Fibroblast of villous mesenchyme (primary cell): ENCODE data around the gene GLRA1. TPM values are rescaled to one million over a fixed set of nuclear protein-coding genes. Genes with fewer than 3 reads are reported as not detected.

Experiments
- DNase-seq: peaks from one replicate; pipeline ENCODE4 v3.0.0-alpha.2; 2010; ENCODE audit warnings: low read depth
- H3K4me3 ChIP-seq: 2 replicates; pipeline ENCODE4 v1.5.1; 2011; ENCODE audit warnings: low read depth, mild to moderate bottlenecking, low read length
- total RNA-seq: library from RNA; depleted of rRNA; stranded (reverse); fragments of >200 nt; gene quantifications from 2 replicates; pipeline ENCODE4 v1.2.3, GENCODE V29; 2012
- TF ChIP-seq, protein P1 (sequence below): IDR thresholded peaks from 2 replicates; pipeline ENCODE4 v1.5.1; 2012; ENCODE audit warnings: low read depth, mild to moderate bottlenecking, low read length; ENCODE audit not compliant: insufficient read depth

GLRA1 gene
- total RNA-seq = not detected in 2 replicates

DNA sequence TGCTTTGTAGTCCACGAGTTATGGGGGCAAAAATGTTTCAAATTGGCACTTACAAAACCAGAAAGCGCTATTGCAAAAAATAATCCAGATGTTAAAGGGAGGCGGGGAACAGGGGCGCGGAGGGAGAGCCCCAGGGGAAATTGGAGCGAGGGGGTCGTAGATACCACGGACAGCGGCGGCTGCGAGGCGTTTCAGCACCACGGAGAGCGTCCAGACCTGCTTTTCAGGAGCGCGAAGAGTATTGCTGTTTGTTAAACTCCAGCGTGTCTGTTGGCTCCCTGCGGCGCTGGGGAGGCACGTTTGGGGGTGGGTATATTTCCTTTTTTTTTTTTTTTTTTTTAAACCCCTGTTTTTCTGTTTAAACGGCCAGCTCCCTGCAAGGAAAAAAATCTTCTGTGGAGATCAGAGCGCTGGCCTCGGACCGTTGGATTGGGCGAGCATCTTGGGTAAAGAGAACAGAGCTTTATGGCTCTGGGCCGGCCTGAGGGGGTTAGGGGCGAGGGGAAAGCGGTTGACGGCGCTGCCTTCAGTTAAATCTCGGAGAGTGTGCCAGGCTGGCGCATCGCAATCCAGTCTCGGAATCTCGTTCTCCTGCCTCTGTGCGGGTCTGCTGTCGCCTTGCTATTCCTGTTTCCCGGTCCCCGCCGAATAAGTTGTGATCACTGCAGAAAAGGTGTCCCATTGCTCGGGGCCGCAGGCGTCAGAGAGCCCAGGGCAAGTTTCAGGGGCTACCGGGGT is at the start of gene GLRA1:
Gene GLRA1 (minus strand): TSS at position 288 of the 738 bp plus-strand sequence. CDS start 302 bp downstream, outside the sequence.
- H3K4me3 ChIP-seq = no peak within 1 kb of the TSS
- TF ChIP-seq, protein P1, sequence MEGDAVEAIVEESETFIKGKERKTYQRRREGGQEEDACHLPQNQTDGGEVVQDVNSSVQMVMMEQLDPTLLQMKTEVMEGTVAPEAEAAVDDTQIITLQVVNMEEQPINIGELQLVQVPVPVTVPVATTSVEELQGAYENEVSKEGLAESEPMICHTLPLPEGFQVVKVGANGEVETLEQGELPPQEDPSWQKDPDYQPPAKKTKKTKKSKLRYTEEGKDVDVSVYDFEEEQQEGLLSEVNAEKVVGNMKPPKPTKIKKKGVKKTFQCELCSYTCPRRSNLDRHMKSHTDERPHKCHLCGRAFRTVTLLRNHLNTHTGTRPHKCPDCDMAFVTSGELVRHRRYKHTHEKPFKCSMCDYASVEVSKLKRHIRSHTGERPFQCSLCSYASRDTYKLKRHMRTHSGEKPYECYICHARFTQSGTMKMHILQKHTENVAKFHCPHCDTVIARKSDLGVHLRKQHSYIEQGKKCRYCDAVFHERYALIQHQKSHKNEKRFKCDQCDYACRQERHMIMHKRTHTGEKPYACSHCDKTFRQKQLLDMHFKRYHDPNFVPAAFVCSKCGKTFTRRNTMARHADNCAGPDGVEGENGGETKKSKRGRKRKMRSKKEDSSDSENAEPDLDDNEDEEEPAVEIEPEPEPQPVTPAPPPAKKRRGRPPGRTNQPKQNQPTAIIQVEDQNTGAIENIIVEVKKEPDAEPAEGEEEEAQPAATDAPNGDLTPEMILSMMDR = no peak
- peak; percentile 49 for DNase-seq

DNA sequence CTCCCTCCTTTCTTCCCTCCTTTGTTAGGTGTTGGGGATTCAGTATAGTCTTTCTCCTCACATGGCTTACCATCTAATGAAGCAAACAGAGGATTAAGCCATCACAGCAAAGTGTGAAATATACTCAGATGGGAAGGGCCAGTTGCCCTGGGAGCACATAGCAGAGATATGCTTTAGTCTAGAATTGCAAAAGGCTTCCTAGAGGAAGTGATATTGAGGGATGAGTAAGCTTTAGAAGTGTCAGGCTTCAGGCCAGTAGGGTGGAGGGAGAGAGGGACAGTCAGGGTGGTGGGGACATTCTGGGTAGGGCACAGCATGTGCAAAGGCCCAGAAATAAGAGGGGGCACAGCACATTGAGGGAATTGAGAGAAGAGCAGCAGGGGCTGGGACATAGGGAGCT is 46.2 kb upstream of the GLRA1 start:
- TF ChIP-seq, protein P1 = no peak
- DNase-seq = no peak
- H3K4me3 ChIP-seq = no peak overlapping the region

DNA sequence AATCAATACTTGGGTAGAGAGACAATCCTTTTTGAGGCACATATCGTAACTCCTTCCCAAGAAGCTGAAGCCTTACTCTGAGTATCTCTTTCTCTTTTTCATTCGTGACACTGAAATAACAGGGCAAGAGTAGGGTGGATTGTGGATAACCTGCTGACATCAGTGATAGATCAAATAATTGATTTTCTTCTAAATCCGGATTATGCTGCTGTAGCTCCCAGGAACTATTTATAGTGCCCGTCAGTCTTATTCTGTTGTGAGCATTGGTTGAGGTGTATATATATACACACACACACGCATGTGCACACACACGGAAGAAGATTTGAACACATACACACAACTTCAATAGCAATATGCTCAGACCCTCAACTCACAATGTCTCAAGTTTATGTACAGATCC is 43.2 kb upstream of the GLRA1 start:
- no peak for DNase-seq
- TF ChIP-seq, protein P1 = no peak
- H3K4me3 ChIP-seq = no peak overlapping the region

DNA sequence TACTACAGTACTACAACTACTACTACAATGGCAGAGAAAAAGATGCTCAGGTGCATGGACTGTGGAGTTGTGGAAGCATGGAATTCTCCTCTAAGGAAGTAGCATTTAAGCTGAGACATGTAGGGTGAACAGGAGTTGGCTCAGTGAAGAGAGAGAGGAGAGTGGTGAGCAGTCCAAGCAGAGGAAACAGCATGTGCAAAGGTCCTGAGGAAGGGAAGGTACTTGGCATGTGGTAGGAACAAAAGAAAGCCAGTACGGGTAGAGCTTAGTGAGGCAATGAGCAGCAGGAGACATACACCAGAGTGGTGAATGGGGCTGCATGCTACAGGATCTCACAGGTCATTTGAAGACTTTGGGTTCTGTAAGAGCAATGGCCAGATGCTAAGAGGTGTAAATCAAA is 41.4 kb upstream of the GLRA1 start:
- no peak for DNase-seq
- H3K4me3 ChIP-seq = no peak overlapping the region
- TF ChIP-seq, protein P1 = no peak

DNA sequence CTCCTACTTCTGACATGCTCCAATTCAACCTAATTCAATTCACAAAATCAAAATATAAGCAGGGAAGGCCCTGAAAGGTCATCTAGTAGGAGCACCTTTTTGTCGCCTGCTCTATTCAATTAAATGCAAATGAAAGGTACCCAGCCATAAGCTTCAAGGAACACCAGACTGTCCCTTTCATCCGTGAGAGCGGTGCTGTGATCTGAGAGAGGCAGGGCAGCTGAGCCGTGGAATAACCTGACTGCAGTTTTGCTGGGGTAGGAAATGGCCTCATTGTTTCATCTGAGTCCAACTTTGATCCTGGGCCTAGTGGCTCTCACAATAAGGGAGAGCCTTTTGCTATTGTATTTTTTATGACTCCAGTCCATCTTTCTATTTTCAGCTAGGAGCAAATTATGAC is 39.8 kb upstream of the GLRA1 start:
- no peak overlapping the region for H3K4me3 ChIP-seq
- DNase-seq = no peak
- TF ChIP-seq, protein P1 = no peak

DNA sequence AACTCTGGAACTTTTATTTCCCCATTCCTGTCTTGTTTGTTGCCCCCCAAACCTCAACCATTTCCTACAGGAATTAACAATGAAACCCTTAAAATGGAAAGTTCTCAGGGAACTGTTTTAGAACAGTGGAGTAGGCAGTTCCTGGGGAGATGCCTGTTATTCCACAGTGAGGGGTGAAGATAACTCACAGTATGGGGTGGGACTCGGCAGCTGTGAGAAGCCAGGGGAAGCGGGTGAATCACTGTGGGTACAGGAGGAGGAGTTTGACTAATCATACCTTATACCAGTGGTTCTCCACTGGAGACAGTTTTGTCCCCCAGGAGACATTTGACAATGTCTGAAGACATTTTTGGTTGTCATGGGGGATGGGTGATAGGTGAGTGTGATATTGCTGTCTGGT is 36.9 kb upstream of the GLRA1 start:
- no peak for DNase-seq
- H3K4me3 ChIP-seq = no peak overlapping the region
- TF ChIP-seq, protein P1 = no peak

DNA sequence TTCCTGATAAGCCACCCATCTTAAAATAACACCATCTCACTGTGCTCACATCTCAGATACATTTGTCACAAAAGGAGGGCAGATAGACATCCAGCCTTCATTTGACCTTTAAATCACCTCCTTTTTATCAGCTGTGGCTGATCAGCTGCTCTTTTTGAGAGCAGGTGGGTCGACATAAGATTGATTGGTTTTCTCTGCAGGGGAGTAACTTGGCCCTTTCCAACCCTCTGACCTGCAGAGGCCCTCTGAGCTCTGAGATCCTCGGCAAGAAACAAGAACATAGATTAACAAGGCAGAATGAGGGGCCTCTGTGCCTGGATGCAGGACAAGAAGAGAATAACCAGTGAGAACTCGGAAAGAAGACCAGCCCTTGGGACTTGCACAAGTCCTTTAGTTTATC is 33.5 kb upstream of the GLRA1 start:
- TF ChIP-seq, protein P1 = no peak
- no peak for DNase-seq
- H3K4me3 ChIP-seq = no peak overlapping the region
